ENCODE data around the gene HDAC4.

HDAC4 gene

DNA sequence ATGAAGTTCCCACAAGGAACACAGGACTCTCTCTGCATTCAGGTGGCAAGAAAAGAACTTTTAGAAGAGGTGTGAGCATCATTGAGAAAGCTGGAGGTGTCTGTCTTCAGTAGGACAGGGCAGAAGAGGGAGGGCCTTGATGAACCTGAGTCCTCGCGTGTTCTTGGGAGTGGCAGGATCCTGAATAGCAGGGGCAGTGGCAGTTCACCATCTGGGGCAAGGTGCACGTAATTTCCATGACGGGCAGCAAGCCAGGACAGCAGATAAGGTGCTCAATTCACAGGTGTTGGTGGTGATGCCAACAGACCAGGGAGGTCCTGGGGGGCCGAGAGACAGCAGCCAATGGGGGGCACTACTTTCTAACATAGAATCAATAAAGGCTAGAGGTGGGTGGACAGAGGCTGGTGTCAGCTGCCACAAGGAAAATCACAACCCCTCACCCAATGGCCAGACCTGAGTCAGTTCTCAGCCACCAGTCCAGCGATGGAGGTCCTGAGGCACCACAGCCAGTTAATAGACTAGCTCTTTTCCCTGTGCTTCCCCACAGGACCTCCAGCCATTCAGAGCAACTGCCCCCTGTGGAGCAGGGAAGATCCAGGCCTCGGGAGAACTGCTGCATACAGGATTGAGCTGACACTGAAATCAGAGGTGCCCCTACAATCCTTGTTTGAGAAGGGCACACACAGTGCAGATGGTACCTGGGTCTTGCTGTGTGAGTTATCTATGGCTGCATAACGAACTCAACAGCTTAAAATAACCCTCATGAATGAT, 10.9 kb upstream of the HDAC4 start:
- Mint-ChIP-seq H3K9me3 (peaks cover 11% of the 10 kb centered on the region), H3K4me1 (peaks cover 15% of the 10 kb centered on the region), H3K27me3 (peaks cover 59% of the 10 kb centered on the region), H3K36me3 (peaks cover 4% of the 10 kb centered on the region), H3K4me3 (no peak overlapping the region), H3K27ac (no peak overlapping the region)
- CTCF ChIA-PET: no interaction called here
- no peak for DNase-seq

DNA sequence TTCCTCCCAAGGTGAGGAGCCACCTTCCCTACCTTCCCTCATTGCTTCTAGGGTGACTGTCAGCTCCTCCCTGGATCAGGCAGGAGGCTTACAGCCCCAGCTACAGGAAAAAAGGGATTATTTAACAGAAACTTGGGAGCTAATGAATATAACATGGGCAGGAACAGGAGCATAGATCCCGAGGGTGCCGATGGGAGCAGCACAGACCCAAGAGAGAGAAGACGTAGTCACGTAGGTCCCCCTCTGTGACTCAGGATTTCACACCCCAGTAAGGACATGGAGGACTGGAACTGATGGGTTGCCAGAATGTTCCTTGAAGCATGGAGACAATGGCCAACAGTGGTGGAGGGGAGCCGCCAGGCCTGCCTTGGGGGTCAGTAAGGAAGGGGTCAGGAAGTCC, 10.3 kb upstream of the HDAC4 start:
- H3K4me1 Mint-ChIP-seq: peaks cover 15% of the 10 kb centered on the region
- peaks cover 4% of the 10 kb centered on the region for H3K36me3 Mint-ChIP-seq
- no peak overlapping the region for H3K27ac Mint-ChIP-seq
- peaks cover 58% of the 10 kb centered on the region for H3K27me3 Mint-ChIP-seq
- H3K9me3 Mint-ChIP-seq: peaks cover 11% of the 10 kb centered on the region
- no peak for DNase-seq
- H3K4me3 Mint-ChIP-seq: no peak overlapping the region
- CTCF ChIA-PET: no interaction called here

DNA sequence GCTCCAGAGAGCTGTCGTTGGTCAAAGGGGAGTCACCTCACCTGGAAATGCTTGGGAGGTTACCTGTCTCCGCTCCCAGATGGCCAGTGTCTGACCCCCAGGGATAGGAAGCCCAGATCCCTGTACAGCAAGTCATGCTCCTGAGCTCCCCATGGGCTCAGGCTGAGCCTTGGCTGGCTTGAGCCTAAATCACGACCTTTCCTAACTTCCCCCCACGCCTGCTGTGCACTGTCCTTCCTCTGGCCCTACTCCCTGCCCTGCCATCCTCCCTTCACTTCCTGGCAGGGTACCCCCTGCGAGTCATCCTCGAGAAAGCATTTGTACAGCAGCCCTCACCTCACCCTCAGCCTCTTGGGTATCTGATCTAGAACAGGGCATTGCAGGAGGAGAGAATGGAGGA, 9.2 kb upstream of the HDAC4 start:
- H3K4me3 Mint-ChIP-seq: no peak overlapping the region
- H3K27ac Mint-ChIP-seq: no peak overlapping the region
- H3K27me3 Mint-ChIP-seq: peaks cover 63% of the 10 kb centered on the region
- H3K4me1 Mint-ChIP-seq: peaks cover 15% of the 10 kb centered on the region
- DNase-seq: no peak
- peaks cover 4% of the 10 kb centered on the region for H3K36me3 Mint-ChIP-seq
- peaks cover 11% of the 10 kb centered on the region for H3K9me3 Mint-ChIP-seq
- CTCF ChIA-PET: no interaction called here

DNA sequence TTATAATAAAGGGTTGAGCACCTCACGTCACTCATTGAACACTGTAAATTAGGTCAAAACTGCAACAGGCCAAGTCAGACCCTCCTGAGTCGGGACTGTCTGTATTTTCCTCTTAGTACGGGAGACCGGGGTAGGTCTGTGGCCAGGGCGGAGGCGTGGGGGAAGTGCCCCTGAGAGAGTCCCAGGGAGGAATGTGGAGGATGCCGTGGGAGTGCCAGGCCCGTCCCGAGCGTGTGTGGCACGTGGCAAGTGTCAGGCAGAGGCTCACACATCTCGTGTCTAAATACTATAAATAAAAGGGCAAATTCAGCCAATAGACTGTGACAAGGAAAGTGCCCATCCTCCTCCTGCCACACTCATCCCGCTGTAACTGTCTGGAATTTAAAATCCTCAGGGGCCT, 6.3 kb upstream of the HDAC4 start:
- H3K9me3 Mint-ChIP-seq: peaks cover 2% of the 10 kb centered on the region
- CTCF ChIA-PET: interaction anchor here (1.2 kb wide), 1 partner anchor 20 kb away, joined by 3 read pairs; no protein-coding TSS in a partner anchor
- no peak overlapping the region for H3K27ac Mint-ChIP-seq

DNA sequence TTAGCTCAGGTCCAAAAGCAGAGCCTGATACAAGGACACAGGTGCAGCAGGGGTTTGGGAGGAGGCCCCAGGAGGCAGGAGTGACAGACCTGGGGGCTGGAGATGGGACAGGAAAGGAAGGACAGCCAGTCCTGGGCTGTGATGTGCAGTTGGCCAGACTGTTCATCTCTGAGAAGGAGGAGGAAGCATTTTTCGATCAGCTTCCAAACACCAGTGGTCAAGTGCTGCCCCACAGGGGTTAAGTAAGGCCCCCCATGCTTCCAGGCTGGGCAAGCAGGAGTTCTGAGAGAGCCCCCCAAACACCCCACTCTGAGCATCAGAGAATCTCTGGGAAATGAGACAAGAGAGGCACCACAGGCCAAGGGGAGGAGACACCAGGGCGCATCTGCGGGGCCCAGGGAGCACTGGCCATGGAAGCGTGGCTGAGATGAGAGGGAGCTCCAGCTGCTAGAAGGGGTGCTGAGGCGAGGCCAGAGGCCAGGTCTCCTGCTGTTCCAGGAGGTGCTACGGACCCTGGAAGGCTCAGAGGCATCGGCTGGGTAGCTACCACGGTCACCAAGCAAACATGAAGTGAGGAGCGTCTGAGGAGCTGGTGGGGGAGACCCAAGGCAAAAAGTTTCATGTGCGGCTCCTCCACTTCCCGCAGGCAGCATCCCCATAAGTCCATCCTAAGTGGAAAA, 5.6 kb upstream of the HDAC4 start:
- H3K27me3 Mint-ChIP-seq: peaks cover 62% of the 10 kb centered on the region
- H3K27ac Mint-ChIP-seq: no peak overlapping the region
- no peak for DNase-seq
- H3K4me3 Mint-ChIP-seq: no peak overlapping the region
- H3K4me1 Mint-ChIP-seq: peaks cover 16% of the 10 kb centered on the region
- CTCF ChIA-PET: interaction anchor here (1.2 kb wide), 1 partner anchor 19 kb away, joined by 3 read pairs; no protein-coding TSS in a partner anchor
- H3K36me3 Mint-ChIP-seq: peaks cover 5% of the 10 kb centered on the region
- peaks cover 2% of the 10 kb centered on the region for H3K9me3 Mint-ChIP-seq

More for the DNA sequence above, 6.3 kb upstream of the HDAC4 start:
- Mint-ChIP-seq H3K36me3 (peaks cover 5% of the 10 kb centered on the region), H3K27me3 (peaks cover 67% of the 10 kb centered on the region), H3K4me3 (no peak overlapping the region), H3K4me1 (peaks cover 12% of the 10 kb centered on the region)
- no peak for DNase-seq

DNA sequence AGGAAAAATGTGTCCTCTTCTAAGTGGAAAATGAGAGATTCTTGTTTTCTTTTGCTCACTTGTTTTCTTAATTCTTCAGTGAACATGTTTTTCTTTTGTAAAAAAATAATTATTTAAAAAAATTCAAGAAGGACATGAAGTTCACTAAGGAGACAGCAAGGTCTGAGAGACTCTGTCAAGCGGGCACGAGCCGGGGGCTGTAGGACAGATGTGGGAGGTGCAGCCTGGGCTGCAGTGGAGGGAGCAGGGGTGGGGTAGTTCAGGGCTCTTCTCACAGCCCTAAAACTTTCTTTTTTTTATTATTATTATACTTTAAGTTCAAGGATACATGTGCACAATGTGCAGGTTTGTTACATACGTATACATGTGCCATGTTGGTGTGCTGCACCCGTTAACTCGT, 4.3 kb upstream of the HDAC4 start:
- H3K9me3 Mint-ChIP-seq: peaks cover 2% of the 10 kb centered on the region
- H3K27ac Mint-ChIP-seq: no peak overlapping the region
- H3K27me3 Mint-ChIP-seq: peaks cover 52% of the 10 kb centered on the region
- no peak for DNase-seq
- H3K4me1 Mint-ChIP-seq: peaks cover 16% of the 10 kb centered on the region
- no peak overlapping the region for H3K4me3 Mint-ChIP-seq
- peaks cover 5% of the 10 kb centered on the region for H3K36me3 Mint-ChIP-seq
- CTCF ChIA-PET: no interaction called here

DNA sequence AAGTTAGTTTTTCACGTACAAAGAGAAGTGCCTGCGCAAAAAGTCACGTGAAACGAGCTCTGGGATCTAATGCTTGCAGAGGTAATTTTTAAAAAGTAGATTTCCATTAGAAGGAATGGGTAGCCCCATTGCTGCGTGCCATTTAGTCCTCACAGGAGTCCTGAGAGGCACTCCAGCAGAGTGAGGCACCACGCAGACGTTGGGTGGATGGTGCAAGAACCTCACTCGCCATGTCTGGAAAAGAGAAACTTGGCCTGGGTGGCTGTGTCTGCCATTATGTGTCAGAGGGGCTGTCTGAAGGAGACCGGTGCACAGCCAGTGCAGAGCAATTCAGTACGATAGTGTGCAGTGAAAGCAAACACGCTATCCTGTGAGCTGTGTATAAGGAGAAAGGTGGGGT, 1.8 kb upstream of the HDAC4 start:
- no peak for DNase-seq
- H3K4me1 Mint-ChIP-seq: peaks cover 34% of the 10 kb centered on the region
- no peaks in the 10 kb centered on the region for H3K9me3 Mint-ChIP-seq
- peaks cover 31% of the 10 kb centered on the region for H3K27me3 Mint-ChIP-seq
- peak overlapping the region; percentile 68 for H3K27ac Mint-ChIP-seq
- CTCF ChIA-PET: interaction anchor here (1.2 kb wide), 1 partner anchor 38 kb away, joined by 3 read pairs; no protein-coding TSS in a partner anchor
- H3K4me3 Mint-ChIP-seq: peak overlapping the region; percentile 85
- H3K36me3 Mint-ChIP-seq: peaks cover 8% of the 10 kb centered on the region

DNA sequence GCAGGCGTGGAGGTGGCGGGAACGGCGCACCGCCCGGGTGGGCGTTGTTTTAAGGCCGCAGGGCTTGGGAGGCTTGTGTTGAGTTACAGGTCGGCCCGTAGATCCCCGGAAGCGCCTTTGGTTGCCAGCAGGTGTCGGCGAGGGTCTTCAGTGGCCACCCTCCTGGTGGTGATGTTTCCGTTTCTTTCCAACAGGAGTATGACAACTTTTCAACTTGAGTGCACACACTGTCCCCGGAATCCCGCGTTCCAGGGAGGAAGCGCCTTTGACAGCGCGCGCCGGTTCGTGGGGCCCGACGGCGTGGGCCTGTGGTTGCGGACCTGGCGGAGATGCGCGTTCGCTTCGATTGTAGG, 1.0 kb upstream of the HDAC4 start:
- H3K4me3 Mint-ChIP-seq: peak overlapping the region; percentile 85
- peaks cover 23% of the 10 kb centered on the region for H3K27me3 Mint-ChIP-seq
- peaks cover 9% of the 10 kb centered on the region for H3K36me3 Mint-ChIP-seq
- H3K9me3 Mint-ChIP-seq: no peaks in the 10 kb centered on the region
- peaks cover 42% of the 10 kb centered on the region for H3K4me1 Mint-ChIP-seq
- peak overlapping the region; percentile 97 for H3K27ac Mint-ChIP-seq
- CTCF ChIA-PET: interaction anchor here (1.2 kb wide), 1 partner anchor 39 kb away, joined by 3 read pairs; no protein-coding TSS in a partner anchor
- DNase-seq: no peak

DNA sequence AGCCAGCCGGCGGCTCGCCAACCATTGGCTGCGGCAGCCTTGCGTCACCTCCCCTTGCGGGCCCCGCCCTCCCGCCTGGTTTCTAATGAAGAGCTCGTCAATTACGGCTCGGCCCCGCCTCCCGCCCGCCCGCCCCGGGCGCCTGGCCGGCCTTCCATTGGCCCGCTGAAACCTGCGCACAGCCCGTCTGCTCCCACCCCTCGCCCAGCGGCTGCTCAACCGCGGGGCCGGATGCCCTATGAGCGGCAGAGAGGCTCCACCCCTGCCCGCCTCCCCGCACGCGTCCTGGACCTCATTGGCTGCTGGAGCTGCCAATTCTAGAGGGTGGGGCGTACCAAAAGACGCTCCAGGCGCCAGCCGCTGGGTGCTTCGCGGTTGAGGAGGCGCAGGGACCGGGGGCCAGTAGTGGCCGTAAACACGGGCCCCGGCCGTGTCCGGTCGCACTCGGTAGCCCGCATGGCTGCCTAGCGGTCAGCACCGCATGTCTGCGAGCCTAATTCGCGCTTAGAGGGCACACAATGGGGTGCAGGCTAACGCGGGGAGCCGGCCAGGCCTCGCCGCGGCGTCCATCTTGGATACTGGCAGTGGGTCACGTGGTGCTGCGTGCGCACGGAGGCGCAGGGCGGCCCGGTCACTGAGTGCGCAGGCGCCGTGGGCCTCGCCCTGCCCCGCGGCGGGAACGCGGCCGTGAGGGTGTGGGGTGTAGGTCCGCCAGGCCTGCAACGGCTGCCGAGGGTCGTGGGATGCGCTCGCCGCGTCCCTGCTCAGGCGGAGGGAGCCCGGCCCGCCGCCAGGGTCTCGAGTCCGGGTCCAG, 454 bp upstream of the HDAC4 start:
- H3K36me3 Mint-ChIP-seq: peaks cover 9% of the 10 kb centered on the region
- no peaks in the 10 kb centered on the region for H3K9me3 Mint-ChIP-seq
- DNase-seq: peak; percentile 99
- H3K27ac Mint-ChIP-seq: peak overlapping the region; percentile 97
- H3K4me1 Mint-ChIP-seq: peaks cover 48% of the 10 kb centered on the region
- H3K27me3 Mint-ChIP-seq: peaks cover 20% of the 10 kb centered on the region
- CTCF ChIA-PET: interaction anchor here (0.8 to 1.2 kb wide), 2 partner anchors 74 to 134 kb away, joined by 3 to 6 read pairs; no protein-coding TSS in a partner anchor
- peak overlapping the region; percentile 85 for H3K4me3 Mint-ChIP-seq

DNA sequence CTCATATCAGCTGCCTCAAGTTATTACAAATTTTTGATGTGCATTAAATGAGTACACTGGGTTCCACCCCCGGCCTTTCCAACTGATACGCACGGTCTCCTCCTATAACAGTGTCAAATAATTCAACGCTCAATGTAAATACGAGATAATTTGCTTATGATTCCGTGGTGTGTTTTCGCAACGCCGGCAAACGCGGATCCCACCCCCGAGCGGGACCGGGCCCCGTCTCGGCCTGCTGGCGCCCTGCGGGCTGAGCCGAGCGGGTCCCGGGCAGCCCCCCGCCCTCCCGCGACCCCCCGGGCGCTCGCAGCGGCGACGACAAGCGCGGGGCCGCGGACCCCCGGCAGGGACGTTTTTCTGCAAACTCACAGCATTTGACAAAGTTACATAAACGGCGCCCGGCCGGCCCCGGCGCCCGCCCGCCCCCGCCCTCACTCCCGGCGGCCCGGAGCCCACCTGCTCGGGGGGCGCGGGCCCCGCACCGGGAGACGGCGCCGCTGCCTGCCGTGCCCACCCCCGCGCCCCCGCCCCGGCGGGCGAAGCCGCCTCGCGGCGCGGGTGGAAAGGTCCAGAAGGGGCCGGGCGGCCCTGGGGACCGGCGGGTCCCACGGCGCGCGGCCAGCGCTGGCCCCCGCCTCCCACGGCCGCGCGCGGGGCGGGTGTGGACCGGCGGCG, 762 bp downstream of the HDAC4 start:
- peaks cover 13% of the 10 kb centered on the region for H3K27me3 Mint-ChIP-seq
- peaks cover 12% of the 10 kb centered on the region for H3K36me3 Mint-ChIP-seq
- CTCF ChIA-PET: no interaction called here
- H3K27ac Mint-ChIP-seq: peak overlapping the region; percentile 92
- H3K4me1 Mint-ChIP-seq: peaks cover 52% of the 10 kb centered on the region
- DNase-seq: peak; percentile 40
- H3K4me3 Mint-ChIP-seq: peak overlapping the region; percentile 90
- H3K9me3 Mint-ChIP-seq: no peaks in the 10 kb centered on the region

DNA sequence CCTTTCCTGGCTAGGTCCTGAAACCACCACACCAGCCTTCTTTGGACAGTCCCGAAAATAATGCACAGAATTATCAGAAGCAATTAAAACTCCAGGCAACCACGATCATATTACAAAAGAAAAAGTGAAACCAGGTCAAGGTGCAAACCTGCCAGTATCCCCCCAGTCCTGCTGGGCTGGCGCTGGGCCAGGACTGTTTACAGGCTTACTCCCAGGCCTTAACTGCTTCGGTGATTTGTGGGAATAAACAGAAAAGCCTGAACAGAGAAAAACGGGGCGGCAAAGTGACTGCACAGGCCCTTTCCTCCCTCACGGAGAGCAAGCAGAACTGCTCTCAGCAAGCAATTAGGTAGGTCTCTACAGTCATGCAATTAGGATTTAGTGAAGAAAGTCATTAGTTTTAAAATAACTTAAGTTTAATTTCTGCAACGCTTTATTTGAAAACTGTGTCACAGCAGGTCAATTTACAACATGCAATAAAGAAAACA, 1.3 kb downstream of the HDAC4 start:
- H3K27me3 Mint-ChIP-seq: peaks cover 12% of the 10 kb centered on the region
- peak; percentile 73 for DNase-seq
- CTCF ChIA-PET: interaction anchor here (1.0 kb wide), 1 partner anchor 135 kb away, joined by 4 read pairs; no protein-coding TSS in a partner anchor

DNA sequence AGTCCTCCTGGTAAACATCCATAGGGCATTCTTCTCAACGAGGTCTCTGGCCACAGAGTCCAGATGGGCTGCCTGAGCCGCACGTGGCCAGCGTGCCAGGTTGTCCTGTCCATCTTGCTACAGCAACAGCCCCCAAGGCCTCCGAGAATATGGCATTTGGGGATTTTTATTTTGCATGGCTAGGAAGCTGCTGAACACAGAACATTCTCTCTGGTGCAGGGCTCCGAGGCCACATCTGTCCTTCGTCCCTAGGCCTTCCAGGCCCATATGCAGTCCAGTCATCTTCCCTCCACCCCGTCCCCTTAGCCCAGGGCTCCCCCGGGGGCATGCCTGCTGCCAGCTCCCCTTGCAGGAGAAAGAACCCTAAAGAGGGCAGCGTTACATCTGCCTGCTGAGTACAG, 2.3 kb downstream of the HDAC4 start:
- Mint-ChIP-seq H3K9me3 (no peaks in the 10 kb centered on the region), H3K27ac (peak overlapping the region; percentile 37), H3K27me3 (peaks cover 6% of the 10 kb centered on the region), H3K4me3 (peak overlapping the region; percentile 90), H3K36me3 (peaks cover 18% of the 10 kb centered on the region), H3K4me1 (peaks cover 54% of the 10 kb centered on the region)
- CTCF ChIA-PET: interaction anchor here (1.0 to 1.6 kb wide), 3 partner anchors 128 to 134 kb away, joined by 4 to 7 read pairs (median 6); no protein-coding TSS in a partner anchor
- peak; percentile 16 for DNase-seq

More for the DNA sequence above, 1.3 kb downstream of the HDAC4 start:
- H3K4me1 Mint-ChIP-seq: peaks cover 51% of the 10 kb centered on the region
- peaks cover 15% of the 10 kb centered on the region for H3K36me3 Mint-ChIP-seq
- no peaks in the 10 kb centered on the region for H3K9me3 Mint-ChIP-seq
- peak overlapping the region; percentile 92 for H3K27ac Mint-ChIP-seq
- peak overlapping the region; percentile 90 for H3K4me3 Mint-ChIP-seq

DNA sequence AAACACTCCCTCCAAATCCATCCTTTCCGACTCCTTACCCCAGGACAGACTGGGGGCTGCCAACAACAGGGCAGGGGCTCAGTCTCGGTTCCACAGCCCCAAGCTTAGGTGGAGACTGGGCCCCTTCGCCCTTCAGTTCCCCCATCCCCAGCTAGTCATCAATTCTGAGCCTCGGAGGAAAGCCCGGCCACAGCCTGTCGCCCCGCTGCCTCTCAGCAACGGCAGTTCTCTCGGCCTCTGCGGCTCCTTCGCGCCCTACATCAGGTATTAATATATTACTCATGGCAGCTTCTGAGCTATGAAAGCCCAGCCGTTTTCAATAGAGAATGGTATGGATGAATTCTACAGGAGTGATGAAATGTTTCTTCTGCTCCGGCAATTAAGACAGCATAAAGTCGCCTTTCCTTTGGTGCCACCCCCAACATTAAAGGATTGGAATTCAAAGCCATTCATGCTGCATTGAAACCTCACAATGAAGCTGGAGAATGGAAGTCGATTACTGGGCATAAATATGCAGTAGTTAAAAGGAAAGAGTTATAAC, 2.8 kb downstream of the HDAC4 start:
- Mint-ChIP-seq H3K9me3 (no peaks in the 10 kb centered on the region), H3K27ac (no peak overlapping the region), H3K27me3 (peaks cover 6% of the 10 kb centered on the region), H3K36me3 (peaks cover 17% of the 10 kb centered on the region), H3K4me3 (no peak overlapping the region), H3K4me1 (peaks cover 58% of the 10 kb centered on the region)
- CTCF ChIA-PET: interaction anchor here (1.0 to 2.0 kb wide), 3 partner anchors 17 to 131 kb away, joined by 5 to 7 read pairs (median 6); no protein-coding TSS in a partner anchor
- DNase-seq: no peak
